ENCODE results near the gene LTBP3. TPM values are rescaled to one million over a fixed set of nuclear protein-coding genes. Genes with fewer than 3 reads are reported as not detected.

LTBP3 gene
- total and polyA plus RNA-seq, 2 of the 13 experiments (the other 11 are each of a cell fraction or from before 2014, with no cell fraction given), result 12.2 to 68.1 TPM

- TF ChIP-seq, protein P1, sequence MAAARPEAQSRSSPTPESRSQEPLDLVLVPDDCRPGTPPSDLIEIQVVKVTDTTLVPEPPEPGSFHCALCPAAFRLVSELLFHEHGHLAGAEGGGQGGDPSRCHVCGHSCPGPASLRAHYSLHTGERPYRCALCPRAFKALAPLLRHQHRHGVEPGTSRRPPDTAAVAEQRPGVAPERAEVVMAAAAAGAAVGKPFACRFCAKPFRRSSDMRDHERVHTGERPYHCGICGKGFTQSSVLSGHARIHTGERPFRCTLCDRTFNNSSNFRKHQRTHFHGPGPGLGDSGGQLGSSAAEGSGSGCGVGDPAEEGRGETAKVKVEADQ (CRISPR knock-in tag; IDR thresholded peaks at IDR 0.05; ENCODE audit: borderline replicate concordance), result peak; percentile 59; the same call in 1 of the 2 replicates
- 0 out of 2 replicates have a peak, but pooled peaks have one; percentile 77 for TF ChIP-seq KDM3A (CRISPR knock-in tag; IDR thresholded peaks at IDR 0.05; ENCODE audit: low read depth)
- no peak for TF ChIP-seq ZBTB40 (IDR thresholded peaks at IDR 0.05)
- peak; percentile 5; the same call in 1 of the 2 replicates for TF ChIP-seq ZBTB40 (CRISPR knock-in tag; IDR thresholded peaks at IDR 0.05)
- TF ChIP-seq ZNF331 (CRISPR knock-in tag; IDR thresholded peaks at IDR 0.05), result no peak
- TF ChIP-seq ISL2 (CRISPR knock-in tag; IDR thresholded peaks at IDR 0.05), result peak; percentile 45; the same call in 1 of the 2 replicates
- TF ChIP-seq MATR3 (CRISPR knock-in tag; IDR thresholded peaks at IDR 0.05), result no peak
- peak; percentile 38; the same call in 1 of the 2 replicates for TF ChIP-seq ZBTB38 (CRISPR knock-in tag; IDR thresholded peaks at IDR 0.05)
- TF ChIP-seq, protein P2, sequence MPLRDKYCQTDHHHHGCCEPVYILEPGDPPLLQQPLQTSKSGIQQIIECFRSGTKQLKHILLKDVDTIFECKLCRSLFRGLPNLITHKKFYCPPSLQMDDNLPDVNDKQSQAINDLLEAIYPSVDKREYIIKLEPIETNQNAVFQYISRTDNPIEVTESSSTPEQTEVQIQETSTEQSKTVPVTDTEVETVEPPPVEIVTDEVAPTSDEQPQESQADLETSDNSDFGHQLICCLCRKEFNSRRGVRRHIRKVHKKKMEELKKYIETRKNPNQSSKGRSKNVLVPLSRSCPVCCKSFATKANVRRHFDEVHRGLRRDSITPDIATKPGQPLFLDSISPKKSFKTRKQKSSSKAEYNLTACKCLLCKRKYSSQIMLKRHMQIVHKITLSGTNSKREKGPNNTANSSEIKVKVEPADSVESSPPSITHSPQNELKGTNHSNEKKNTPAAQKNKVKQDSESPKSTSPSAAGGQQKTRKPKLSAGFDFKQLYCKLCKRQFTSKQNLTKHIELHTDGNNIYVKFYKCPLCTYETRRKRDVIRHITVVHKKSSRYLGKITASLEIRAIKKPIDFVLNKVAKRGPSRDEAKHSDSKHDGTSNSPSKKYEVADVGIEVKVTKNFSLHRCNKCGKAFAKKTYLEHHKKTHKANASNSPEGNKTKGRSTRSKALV (CRISPR knock-in tag; IDR thresholded peaks at IDR 0.05), result no peak
- TF ChIP-seq KLF9 (CRISPR knock-in tag; IDR thresholded peaks at IDR 0.05; ENCODE audit: low read depth), result no peak
- TF ChIP-seq TFDP1 (CRISPR knock-in tag; IDR thresholded peaks at IDR 0.05; ENCODE audit: borderline replicate concordance), result no peak; the same call in 1 of the 2 replicates
- TF ChIP-seq PITX1 (CRISPR knock-in tag; IDR thresholded peaks at IDR 0.05), result peak; percentile 46
- TF ChIP-seq MNT (IDR thresholded peaks at IDR 0.05), result no peak
- peak; percentile 46 for TF ChIP-seq ZEB1 (IDR thresholded peaks at IDR 0.05; ENCODE audit: insufficient replicate concordance, low read depth)
- no peak for TF ChIP-seq HES4 (CRISPR knock-in tag; IDR thresholded peaks at IDR 0.05; ENCODE audit: borderline replicate concordance)
These were observed 28.5 kb downstream of the LTBP3 start (continued) for GRCh38 chr11:65529475-65530156.
